ENCODE data around the gene CDHR4.
"Not testable (repeated sequence)": the region's sequence is repeated elsewhere in the genome, so short reads cannot be mapped to it uniquely, and the experiment has no call there.

Gene CDHR4

DNA sequence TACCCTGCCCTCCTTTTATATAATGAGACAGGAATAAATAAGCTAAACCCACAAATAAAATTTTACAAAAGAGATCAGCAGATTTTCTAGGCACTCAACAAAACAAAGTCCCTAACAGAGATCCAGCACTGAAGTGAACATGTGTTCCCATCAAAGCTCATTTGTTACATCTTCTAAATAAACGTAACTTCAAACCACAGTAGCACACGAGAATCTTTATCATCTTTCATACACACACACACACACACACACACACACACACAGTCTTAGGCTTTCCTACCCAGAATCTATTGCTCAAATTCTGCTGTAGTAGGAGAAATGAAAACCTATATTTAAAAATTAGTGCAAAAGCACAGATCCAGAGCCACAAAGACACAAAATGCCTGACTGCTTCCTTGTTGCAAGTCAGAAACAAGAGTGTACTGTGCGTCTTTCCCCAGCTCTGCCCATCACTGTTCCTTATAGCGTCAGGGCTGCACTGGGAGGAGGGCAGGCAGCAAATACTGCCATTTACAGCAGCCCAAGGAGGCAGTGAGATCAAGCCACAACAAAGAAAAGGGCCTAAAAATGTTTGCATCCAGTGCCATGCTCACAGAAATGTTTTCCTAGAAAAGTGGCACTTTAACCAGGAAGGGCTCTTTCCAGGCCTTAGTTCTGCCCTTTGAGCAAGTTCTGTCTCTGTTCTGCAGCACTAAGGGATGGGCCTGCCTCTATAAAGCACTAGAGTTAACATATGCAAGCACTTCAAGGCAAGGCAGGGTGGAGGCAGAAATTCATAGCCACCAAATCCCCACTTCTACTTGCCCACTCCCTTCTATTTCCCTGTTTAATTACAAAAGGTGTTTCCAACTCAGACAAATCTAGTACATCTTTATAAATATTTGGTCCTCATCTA lies 19.3 kb downstream of the CDHR4 start:
- DNase-seq = no peak

GRCh38 chr3:49779358-49780079 lies 20.2 kb downstream of the CDHR4 start:
- no peak for DNase-seq

DNA sequence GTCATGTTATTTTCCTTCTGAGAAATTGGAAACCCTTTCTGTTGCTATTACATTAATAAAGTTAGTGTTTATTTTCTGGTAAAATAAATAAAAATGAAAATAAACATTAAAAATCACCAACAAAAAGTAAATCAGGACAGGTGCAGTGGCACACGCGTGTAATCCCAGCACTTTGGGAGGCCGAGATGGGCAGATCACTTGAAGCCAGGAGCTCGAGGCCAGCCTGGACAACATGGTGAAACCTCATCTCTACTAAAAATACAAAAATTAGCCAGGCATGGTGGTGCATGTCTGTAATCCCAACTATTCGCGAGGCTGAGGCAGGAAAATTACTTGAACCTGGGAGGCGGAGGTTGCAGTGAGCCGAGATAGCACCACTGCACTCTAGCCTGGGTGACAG lies 23.6 kb downstream of the CDHR4 start:
- DNase-seq = not testable (repeated sequence)

- no peak for DNase-seq
These were observed 24.1 kb downstream of the CDHR4 start for GRCh38 chr3:49775538-49775937.

DNA sequence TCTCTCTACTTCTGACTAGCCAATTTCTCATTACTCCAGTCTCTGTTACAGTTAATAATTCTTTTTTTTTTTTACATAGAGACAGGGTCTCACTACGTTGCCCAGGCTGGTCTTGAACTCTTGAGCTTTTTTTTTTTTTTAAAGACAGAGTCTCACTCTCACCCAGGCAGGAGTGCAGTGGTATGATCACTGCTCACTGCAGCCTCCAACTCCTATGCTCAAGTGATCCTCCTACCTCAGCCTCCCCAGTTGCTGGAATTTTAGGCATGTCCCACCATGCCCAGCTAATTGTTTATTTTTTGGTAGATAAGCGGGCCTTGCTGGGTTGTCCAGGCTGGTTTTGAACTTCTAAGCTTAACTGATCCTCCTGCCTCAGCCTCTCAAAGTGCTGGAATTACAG lies 27.0 kb downstream of the CDHR4 start:
- no peak for DNase-seq

GRCh38 chr3:49771340-49771938 lies 28.2 kb downstream of the CDHR4 start:
- no peak for DNase-seq

DNA sequence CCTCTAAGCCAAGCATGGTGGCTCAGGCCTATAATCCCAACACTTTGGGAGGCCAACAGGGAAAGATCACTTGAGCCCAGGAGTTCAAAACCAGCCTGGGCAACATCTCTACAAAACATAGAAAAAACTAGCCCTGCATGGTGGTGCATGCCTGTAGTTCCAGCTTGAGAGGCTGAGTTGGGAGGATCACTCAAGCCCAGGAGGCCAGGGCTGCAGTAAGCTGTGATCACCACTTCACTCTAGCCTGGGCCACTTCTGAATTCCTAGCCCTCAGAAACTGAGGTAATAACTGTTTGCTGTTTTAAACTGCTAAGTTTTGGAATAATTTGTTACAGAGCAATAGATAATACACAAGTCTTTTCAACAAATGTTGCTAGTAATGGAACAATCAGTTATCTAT lies 29.7 kb downstream of the CDHR4 start:
- no peak for DNase-seq

DNA sequence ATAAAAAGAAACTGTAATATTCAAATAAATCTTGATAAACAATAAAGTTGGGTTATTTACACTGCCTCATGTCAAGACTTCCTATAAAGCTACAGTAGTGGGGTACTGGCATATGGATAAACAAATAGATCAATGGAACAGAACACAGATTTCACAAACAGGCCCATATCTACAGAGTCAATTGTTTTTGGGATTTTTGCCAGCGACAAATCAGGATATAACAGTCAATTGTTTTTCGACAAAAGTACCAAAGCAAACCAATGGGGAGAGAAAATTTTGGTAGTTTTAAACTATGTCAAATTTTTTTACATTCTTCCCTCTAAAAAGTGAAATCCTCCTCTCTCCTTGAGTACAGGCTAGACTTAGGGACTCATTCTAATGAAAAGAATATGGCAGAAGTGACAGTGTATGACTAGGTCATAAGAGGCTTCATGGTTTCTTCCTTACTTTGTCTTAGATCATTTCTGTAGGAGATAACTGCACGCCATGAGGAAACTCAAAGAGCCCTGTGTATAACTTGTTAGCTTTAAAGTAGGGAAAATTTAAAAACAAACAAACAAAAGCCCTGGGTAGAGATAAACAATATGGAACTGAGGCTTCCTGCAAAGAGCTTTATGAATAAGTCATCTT lies 30.3 kb downstream of the CDHR4 start:
- no peak for DNase-seq

- DNase-seq = no peak
These were observed 35.7 kb downstream of the CDHR4 start for GRCh38 chr3:49763981-49764380.

- DNase-seq = no peak
These were observed 38.0 kb downstream of the CDHR4 start for GRCh38 chr3:49761661-49762060.

GRCh38 chr3:49759226-49759625 lies 40.4 kb downstream of the CDHR4 start:
- no peak for DNase-seq

DNA sequence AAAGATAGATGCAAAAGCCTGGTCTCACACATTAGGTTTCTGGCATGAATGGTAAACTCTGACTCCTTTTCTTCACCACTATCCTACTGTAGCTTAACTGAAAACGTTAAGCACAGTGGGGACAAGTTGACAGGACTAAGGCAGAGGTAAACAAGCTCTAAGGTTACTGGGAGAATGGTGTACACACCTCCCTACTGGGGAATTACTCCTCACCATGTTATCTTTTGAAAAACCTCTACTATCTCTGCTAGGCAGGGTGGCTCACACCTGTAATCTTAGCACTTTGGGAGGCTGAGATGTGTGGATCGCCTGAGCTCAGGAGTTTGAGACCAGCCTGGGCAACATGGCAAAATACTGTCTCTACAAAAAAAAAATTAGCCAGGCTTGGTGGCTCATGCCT lies 42.5 kb downstream of the CDHR4 start:
- no peak for DNase-seq

DNA sequence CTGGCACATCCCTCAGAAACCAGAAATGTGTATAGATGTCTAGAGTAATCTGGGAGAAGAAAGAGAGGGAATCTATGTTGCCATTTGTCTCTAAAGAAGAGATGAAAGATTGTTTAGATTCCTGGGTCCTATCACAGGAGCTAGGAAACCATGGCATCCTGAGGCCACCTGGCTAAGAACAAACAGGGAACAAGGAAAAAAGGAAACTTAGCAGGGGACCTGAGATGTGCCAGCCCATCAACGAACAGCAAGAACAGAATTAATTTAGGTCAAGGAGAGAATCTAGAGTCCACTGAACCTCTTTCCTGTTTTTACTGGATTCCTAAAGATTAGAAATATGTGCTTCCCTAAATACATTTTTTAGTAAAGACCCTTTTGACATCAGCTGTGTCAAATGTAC lies 43.6 kb downstream of the CDHR4 start:
- no peak for DNase-seq

DNA sequence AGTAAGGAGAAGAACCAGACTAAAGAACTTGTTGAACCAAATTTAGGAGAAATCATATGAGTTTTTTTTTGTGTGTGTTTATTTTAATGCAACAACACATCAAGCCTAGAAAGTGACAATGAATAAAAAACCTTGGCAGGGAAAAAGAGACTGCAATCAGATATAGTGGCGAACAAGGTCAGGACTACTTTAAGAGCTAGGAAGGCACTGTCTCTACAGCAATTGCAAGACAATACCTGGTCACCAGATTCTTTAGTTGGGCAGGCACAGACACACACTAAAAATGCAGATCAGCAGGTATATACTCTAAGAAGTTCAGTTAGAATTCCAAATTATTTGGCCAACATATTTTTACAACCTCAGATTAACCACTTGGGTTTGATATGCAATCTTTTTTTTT lies 45.1 kb downstream of the CDHR4 start:
- DNase-seq = no peak

DNA sequence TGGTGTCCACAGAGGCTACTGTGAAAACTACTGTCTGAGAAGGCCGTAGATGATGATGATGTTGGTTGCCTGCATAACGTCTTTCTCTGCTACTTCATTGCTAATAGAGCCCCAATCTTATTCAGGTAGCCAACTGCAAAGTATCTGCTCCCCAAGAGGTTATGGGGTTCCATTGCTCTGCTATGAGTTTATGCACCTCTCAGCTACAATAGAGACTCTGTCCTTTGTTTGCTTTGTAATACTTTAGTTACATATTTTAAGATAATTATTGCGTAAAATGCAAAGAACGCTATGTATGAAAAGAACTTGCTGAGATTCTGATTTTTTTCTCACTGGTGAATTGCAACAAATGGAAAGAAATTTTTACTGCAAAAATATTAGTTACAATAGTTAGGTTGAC lies 48.2 kb downstream of the CDHR4 start:
- DNase-seq = no peak

GRCh38 chr3:49750056-49750455 lies 49.6 kb downstream of the CDHR4 start:
- peak; percentile 54 for DNase-seq

DNA sequence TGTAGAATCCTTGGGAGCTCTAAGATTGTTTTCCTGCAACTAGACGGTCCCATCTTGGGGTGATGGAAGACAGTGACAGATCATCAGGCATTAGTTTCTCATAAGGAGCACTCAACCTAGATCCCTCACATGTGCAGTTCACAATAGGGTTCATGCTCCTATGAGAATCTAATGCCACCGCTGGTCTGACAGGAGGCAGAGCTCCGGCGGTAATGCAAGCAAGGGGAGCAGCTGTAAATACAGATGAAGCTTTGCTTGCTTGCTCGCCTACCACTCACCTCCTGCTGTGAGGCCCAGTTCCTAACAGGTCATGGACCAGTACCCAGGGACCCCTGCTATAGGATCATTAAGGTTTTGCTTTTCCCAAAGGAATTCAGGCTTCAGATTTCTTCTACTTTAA lies 50.8 kb downstream of the CDHR4 start:
- not testable (repeated sequence) for DNase-seq

GRCh38 chr3:49747792-49748480 lies 51.7 kb downstream of the CDHR4 start:
- DNase-seq = peak; percentile 89

- peak; percentile 49 for DNase-seq
These were observed 53.7 kb downstream of the CDHR4 start for GRCh38 chr3:49745986-49746385.

Data from EL (cell line).